Kidney epithelial cell (primary cell): ENCODE measurements around the gene CERKL. TPM values are rescaled to one million over a fixed set of nuclear protein-coding genes. Genes with fewer than 3 reads are reported as not detected.

Source experiments
- DNase-seq: peaks from one replicate; pipeline ENCODE4 v3.0.0-alpha.2; 2010; ENCODE audit warnings: low read depth
- H3K27me3 ChIP-seq: 2 replicates; pipeline ENCODE4 v1.6.0; 2011; ENCODE audit warnings: low read length; ENCODE audit not compliant: control insufficient read depth, insufficient read depth
- H3K36me3 ChIP-seq: 2 replicates; pipeline ENCODE4 v1.5.1; 2011; ENCODE audit warnings: low read length; ENCODE audit not compliant: control insufficient read depth, insufficient read depth
- H3K4me3 ChIP-seq: 2 replicates; pipeline ENCODE4 v1.5.1; 2011; ENCODE audit warnings: low read depth, mild to moderate bottlenecking, control low read depth, low read length
- total RNA-seq: library from RNA; depleted of rRNA; stranded (reverse); fragments of >200 nt; gene quantifications from 2 replicates; pipeline ENCODE4 v1.2.3, GENCODE V29; 2015
- TF ChIP-seq, protein P1 (sequence below): IDR thresholded peaks from 2 replicates; pipeline ENCODE4 v1.5.1; 2011; ENCODE audit warnings: mild to moderate bottlenecking, moderate library complexity, low read length, control low read depth, inconsistent platforms; ENCODE audit not compliant: insufficient read depth, poor library complexity, severe bottlenecking

Gene CERKL
- total RNA-seq, 1 donor from 2014 or later: 0.17 TPM

DNA sequence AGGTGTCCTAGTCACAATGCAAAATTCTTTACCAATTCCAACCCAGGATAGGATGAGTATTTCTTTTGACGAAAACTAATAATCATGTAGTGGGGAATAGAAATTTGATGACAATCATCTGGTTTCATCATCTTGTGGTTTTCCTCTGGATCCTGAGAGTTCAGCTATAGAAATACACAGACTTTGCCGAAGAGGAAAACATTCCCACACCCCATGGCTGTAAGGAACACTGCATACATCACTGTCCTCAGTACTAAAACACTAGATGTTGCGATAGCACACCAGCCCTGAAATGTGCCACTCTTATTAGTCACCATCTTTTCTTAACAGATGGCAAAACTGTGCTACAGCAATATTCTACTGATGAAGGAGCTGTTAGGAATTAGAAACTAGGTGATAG is 29.4 kb downstream of the CERKL start:
- Histone ChIP-seq H3K27me3 (no peaks in the 10 kb centered on the region), H3K36me3 (no peaks in the 10 kb centered on the region), H3K4me3 (no peak overlapping the region)
- TF ChIP-seq, protein P1, sequence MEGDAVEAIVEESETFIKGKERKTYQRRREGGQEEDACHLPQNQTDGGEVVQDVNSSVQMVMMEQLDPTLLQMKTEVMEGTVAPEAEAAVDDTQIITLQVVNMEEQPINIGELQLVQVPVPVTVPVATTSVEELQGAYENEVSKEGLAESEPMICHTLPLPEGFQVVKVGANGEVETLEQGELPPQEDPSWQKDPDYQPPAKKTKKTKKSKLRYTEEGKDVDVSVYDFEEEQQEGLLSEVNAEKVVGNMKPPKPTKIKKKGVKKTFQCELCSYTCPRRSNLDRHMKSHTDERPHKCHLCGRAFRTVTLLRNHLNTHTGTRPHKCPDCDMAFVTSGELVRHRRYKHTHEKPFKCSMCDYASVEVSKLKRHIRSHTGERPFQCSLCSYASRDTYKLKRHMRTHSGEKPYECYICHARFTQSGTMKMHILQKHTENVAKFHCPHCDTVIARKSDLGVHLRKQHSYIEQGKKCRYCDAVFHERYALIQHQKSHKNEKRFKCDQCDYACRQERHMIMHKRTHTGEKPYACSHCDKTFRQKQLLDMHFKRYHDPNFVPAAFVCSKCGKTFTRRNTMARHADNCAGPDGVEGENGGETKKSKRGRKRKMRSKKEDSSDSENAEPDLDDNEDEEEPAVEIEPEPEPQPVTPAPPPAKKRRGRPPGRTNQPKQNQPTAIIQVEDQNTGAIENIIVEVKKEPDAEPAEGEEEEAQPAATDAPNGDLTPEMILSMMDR: no peak
- no peak for DNase-seq

DNA sequence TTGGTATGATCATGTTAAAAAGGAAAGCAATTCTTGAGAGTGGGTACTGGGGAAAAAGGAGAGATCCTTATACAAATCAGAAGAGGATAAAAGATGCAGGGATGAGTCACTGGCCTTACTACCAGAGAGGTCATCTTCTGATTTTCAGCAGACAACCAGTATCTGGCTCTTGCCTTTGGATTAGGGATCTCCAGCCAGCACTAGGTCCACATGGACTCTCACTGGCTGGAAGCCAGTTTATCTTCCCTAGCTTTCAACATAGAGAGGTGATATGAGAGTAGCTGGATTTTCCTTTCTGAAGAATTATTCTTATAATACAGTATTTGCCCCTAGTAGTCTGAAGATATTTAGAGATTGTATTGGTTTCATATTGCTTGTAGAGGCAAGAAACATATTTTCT is 30.2 kb downstream of the CERKL start:
- DNase-seq: no peak
- H3K4me3 ChIP-seq: no peak overlapping the region
- H3K36me3 ChIP-seq: no peaks in the 10 kb centered on the region
- TF ChIP-seq, protein P1: no peak
- no peaks in the 10 kb centered on the region for H3K27me3 ChIP-seq

DNA sequence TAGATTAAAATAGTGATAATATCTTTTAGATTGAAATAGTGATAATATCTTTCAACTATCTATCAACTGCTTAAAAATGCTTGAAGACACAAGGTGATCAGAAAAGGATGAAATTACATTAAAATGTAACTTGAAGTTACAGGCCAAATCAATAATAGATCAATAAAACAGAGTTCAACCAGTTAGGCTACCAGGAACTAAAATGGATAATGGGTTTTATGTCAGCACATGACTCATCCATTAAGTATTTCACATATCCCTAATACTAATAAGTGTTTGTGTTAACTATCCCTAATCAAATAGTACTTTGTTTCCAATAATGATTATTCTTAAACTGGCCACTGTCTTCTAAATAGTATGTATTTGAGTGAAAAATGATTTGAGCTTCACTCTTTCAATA is 33.7 kb downstream of the CERKL start:
- TF ChIP-seq, protein P1: no peak
- H3K36me3 ChIP-seq: no peaks in the 10 kb centered on the region

DNA sequence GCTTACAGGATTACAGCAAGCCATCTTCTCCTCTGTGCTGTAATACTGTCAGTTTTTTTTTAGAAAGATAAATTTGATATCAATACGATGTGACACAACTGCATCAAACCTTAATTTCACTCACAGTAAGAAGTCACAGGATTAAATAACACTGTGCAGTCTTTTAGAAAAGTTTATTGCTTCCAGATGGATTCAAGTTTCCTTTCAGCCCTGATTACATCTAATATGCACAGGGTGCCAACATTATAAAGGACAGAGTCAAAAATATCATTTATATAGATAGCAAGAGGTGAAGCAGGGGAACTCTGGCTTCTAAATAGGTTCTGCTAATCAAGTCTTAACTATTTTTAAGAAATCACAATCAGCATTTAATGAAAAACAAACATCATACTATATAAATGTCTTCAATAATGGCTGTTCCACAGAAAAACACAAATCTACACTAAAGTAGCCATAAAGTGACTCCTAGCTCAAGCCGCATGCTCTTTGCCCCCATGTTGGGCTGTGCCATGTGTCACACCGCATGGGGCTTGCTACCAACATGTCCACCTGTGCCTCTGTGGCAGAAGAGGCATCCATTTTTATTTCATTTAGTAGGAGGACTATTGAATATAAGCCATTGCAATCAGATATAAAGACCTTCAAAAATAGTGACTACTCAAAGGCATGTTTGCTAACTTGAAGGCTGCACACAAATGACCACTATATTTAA is 35.0 kb downstream of the CERKL start:
- no peak for DNase-seq
- TF ChIP-seq, protein P1: no peak
- Histone ChIP-seq H3K4me3 (no peak overlapping the region), H3K36me3 (no peaks in the 10 kb centered on the region), H3K27me3 (no peaks in the 10 kb centered on the region)

More for the DNA sequence above, 33.7 kb downstream of the CERKL start:
- H3K4me3 ChIP-seq: no peak overlapping the region
- no peak for DNase-seq
- H3K27me3 ChIP-seq: no peaks in the 10 kb centered on the region

DNA sequence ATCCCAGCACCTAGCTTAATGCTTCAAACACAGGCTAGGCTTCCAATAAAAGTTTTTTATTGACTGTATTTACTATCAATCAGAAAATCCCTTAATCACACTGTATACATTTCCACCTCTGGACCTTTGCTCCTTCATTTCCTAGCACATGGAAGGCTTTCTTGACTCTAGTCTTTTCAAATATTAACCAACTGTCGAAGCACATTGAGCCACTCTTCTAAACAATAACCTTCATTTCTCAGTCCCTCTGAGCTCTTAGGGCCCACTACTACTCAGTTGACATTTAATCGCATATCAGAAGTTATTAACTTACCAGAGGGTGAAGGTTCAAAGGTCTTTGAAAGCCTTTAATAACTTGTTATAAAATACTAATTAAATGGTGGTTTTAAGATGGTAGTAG is 37.4 kb downstream of the CERKL start:
- TF ChIP-seq, protein P1: no peak
- no peaks in the 10 kb centered on the region for H3K36me3 ChIP-seq
- H3K4me3 ChIP-seq: no peak overlapping the region
- DNase-seq: no peak
- no peaks in the 10 kb centered on the region for H3K27me3 ChIP-seq

DNA sequence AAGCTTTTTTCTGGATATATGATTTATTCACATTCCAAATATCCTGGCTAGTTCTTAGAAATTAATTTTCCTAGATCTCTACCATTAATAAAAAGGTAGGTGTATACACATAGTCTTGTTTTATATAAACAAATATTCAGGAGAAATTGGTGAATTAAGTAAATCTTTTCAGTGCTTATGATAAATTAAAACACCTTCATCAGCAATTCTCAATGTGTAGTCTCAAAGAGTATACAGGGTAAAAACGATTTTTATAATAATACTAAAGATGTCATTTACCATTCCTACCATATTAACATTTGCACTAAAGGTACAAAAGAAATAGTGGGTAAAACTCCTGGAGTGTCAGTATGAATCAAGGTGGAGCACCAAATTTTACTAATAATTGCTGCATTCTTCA is 40.2 kb downstream of the CERKL start:
- no peak for DNase-seq
- no peaks in the 10 kb centered on the region for H3K36me3 ChIP-seq
- no peak overlapping the region for H3K4me3 ChIP-seq
- no peaks in the 10 kb centered on the region for H3K27me3 ChIP-seq
- TF ChIP-seq, protein P1: no peak
